Activated T-helper 2 cell treated with anti-CD3 and anti-CD28 coated beads, Interferon-gamma antibody, Interleukin-2, Interleukin-4, amounts not matched to agents 10 μg/mL and 5 μg/mL and 100 μg/mL, durations not matched to agents 14 hours and 24 hours and 36 hours (primary cell): ENCODE measurements around the gene DMTF1. TPM values are rescaled to one million over a fixed set of nuclear protein-coding genes. Genes with fewer than 3 reads are reported as not detected.
"Not testable (repeated sequence)": the region's sequence is repeated elsewhere in the genome, so short reads cannot be mapped to it uniquely, and the experiment has no call there.

Source experiments
- DNase-seq: peaks from one replicate; pipeline ENCODE4 v3.0.0; 2021; ENCODE audit warnings: low spot score
- H3K27ac Mint-ChIP-seq: one replicate; pipeline ENCODE4 v1.8.0; 2021; ENCODE audit warnings: mixed read lengths
- H3K27me3 Mint-ChIP-seq: one replicate; pipeline ENCODE4 v1.8.0; 2021; ENCODE audit warnings: low read depth, mixed read lengths
- H3K36me3 Mint-ChIP-seq: one replicate; pipeline ENCODE4 v1.8.0; 2021; ENCODE audit warnings: low read depth, mixed read lengths
- H3K4me1 Mint-ChIP-seq: one replicate; pipeline ENCODE4 v1.8.0; 2021; ENCODE audit warnings: low read depth, mixed read lengths
- H3K4me3 Mint-ChIP-seq: one replicate; pipeline ENCODE4 v1.8.0; 2021; ENCODE audit warnings: low read depth, mild to moderate bottlenecking, moderate library complexity, mixed read lengths
- H3K9me3 Mint-ChIP-seq: one replicate; pipeline ENCODE4 v1.8.0; 2021; ENCODE audit warnings: mixed read lengths
- intact Hi-C: fragments of 100-400 bp; cut with micrococcal nuclease; formaldehyde crosslinking; loops from one replicate; pipeline ENCODE4 v1.15.1; 2023
- total RNA-seq: library from RNA; stranded (reverse); gene quantifications from 2 replicates; pipeline ENCODE4 v1.2.3, GENCODE V29; 2022

Gene DMTF1
- 103 and 112 TPM in 2 replicates for total RNA-seq

- intact Hi-C loops: loop anchor here (1.0 to 10.0 kb wide), 8 partner anchors 67 to 1062 kb away; partner anchors contain the start of genes CROT, DBF4, ELAPOR2 and RUNDC3B
- DNase-seq: peak; percentile 83
- Mint-ChIP-seq H3K4me3 (peak within 1 kb of the TSS; percentile 93), H3K27ac (peak within 1 kb of the TSS; percentile 96), H3K27me3 (no peaks in the 10 kb centered on the region), H3K36me3 (peaks cover 27% of the 10 kb centered on the region), H3K9me3 (no peaks in the 10 kb centered on the region), H3K4me1 (peaks cover 40% of the 10 kb centered on the region)
Measured at GRCh38 chr7:87152112-87152896, at the start of gene DMTF1. DMTF1 (plus strand) TSS chr7:87152453; CDS start chr7:87164942, 12,489 bp downstream.

- Mint-ChIP-seq H3K27me3 (peaks cover 8% of the 10 kb centered on the region), H3K27ac (no peak overlapping the region), H3K36me3 (no peaks in the 10 kb centered on the region), H3K4me3 (no peak overlapping the region), H3K9me3 (no peaks in the 10 kb centered on the region), H3K4me1 (no peaks in the 10 kb centered on the region)
- intact Hi-C loops: no loop called here
- DNase-seq: no peak
Measured at GRCh38 chr7:87105401-87105800, 46.9 kb upstream of the DMTF1 start.

- Mint-ChIP-seq H3K36me3 (no peaks in the 10 kb centered on the region), H3K9me3 (no peaks in the 10 kb centered on the region), H3K4me1 (no peaks in the 10 kb centered on the region), H3K4me3 (no peak overlapping the region), H3K27me3 (peaks cover 6% of the 10 kb centered on the region), H3K27ac (no peak overlapping the region)
- no peak for DNase-seq
- intact Hi-C loops: no loop called here
Measured at GRCh38 chr7:87106974-87107612, 45.2 kb upstream of the DMTF1 start.

GRCh38 chr7:87107949-87108776, 44.1 kb upstream of the DMTF1 start:
- intact Hi-C loops: no loop called here
- Mint-ChIP-seq H3K27ac (no peak overlapping the region), H3K4me3 (no peak overlapping the region), H3K27me3 (peaks cover 6% of the 10 kb centered on the region), H3K4me1 (no peaks in the 10 kb centered on the region), H3K36me3 (no peaks in the 10 kb centered on the region), H3K9me3 (no peaks in the 10 kb centered on the region)
- no peak for DNase-seq

- Mint-ChIP-seq H3K27me3 (peaks cover 4% of the 10 kb centered on the region), H3K9me3 (no peaks in the 10 kb centered on the region), H3K36me3 (no peaks in the 10 kb centered on the region), H3K4me3 (no peak overlapping the region), H3K27ac (no peak overlapping the region), H3K4me1 (no peaks in the 10 kb centered on the region)
- DNase-seq: no peak
- intact Hi-C loops: no loop called here
Measured at GRCh38 chr7:87110778-87111177, 41.5 kb upstream of the DMTF1 start.

GRCh38 chr7:87111877-87112276, 40.4 kb upstream of the DMTF1 start:
- Mint-ChIP-seq H3K9me3 (no peaks in the 10 kb centered on the region), H3K27ac (no peak overlapping the region), H3K36me3 (no peaks in the 10 kb centered on the region), H3K4me1 (no peaks in the 10 kb centered on the region), H3K27me3 (peaks cover 3% of the 10 kb centered on the region), H3K4me3 (no peak overlapping the region)
- no peak for DNase-seq
- intact Hi-C loops: no loop called here

GRCh38 chr7:87113077-87113476, 39.2 kb upstream of the DMTF1 start:
- Mint-ChIP-seq H3K4me3 (no peak overlapping the region), H3K27ac (no peak overlapping the region), H3K4me1 (no peaks in the 10 kb centered on the region), H3K27me3 (no peaks in the 10 kb centered on the region), H3K9me3 (no peaks in the 10 kb centered on the region), H3K36me3 (no peaks in the 10 kb centered on the region)
- intact Hi-C loops: no loop called here
- no peak for DNase-seq

GRCh38 chr7:87113904-87114303, 38.3 kb upstream of the DMTF1 start:
- H3K9me3 Mint-ChIP-seq, H3K4me3 Mint-ChIP-seq, H3K27me3 Mint-ChIP-seq, H3K4me1 Mint-ChIP-seq, H3K36me3 Mint-ChIP-seq, H3K27ac Mint-ChIP-seq, intact Hi-C loops, DNase-seq: not testable (repeated sequence)

- H3K9me3 Mint-ChIP-seq, H3K27me3 Mint-ChIP-seq, DNase-seq, H3K27ac Mint-ChIP-seq, H3K36me3 Mint-ChIP-seq, H3K4me3 Mint-ChIP-seq, intact Hi-C loops, H3K4me1 Mint-ChIP-seq: not testable (repeated sequence)
Measured at GRCh38 chr7:87115772-87116171, 36.5 kb upstream of the DMTF1 start.

- intact Hi-C loops: no loop called here
- DNase-seq: no peak
- Mint-ChIP-seq H3K27me3 (no peaks in the 10 kb centered on the region), H3K4me1 (no peaks in the 10 kb centered on the region), H3K9me3 (no peaks in the 10 kb centered on the region), H3K27ac (no peak overlapping the region), H3K36me3 (no peaks in the 10 kb centered on the region), H3K4me3 (no peak overlapping the region)
Measured at GRCh38 chr7:87116315-87116714, 35.9 kb upstream of the DMTF1 start.

GRCh38 chr7:87119581-87119980, 32.7 kb upstream of the DMTF1 start:
- no peak for DNase-seq
- Mint-ChIP-seq H3K27me3 (peaks cover 1% of the 10 kb centered on the region), H3K4me1 (no peaks in the 10 kb centered on the region), H3K9me3 (no peaks in the 10 kb centered on the region), H3K4me3 (no peak overlapping the region), H3K27ac (no peak overlapping the region), H3K36me3 (no peaks in the 10 kb centered on the region)
- intact Hi-C loops: no loop called here

- Mint-ChIP-seq H3K4me3 (no peak overlapping the region), H3K9me3 (no peaks in the 10 kb centered on the region), H3K4me1 (no peaks in the 10 kb centered on the region), H3K27ac (no peak overlapping the region), H3K27me3 (peaks cover 6% of the 10 kb centered on the region), H3K36me3 (no peaks in the 10 kb centered on the region)
- intact Hi-C loops: no loop called here
- DNase-seq: no peak
Measured at GRCh38 chr7:87123105-87123504, 29.1 kb upstream of the DMTF1 start.

- H3K4me3 Mint-ChIP-seq: no peak overlapping the region
- no peaks in the 10 kb centered on the region for H3K9me3 Mint-ChIP-seq
- no peaks in the 10 kb centered on the region for H3K36me3 Mint-ChIP-seq
- intact Hi-C loops: no loop called here
- H3K4me1 Mint-ChIP-seq: no peaks in the 10 kb centered on the region
- no peak for DNase-seq
- peaks cover 6% of the 10 kb centered on the region for H3K27me3 Mint-ChIP-seq
- H3K27ac Mint-ChIP-seq: no peak overlapping the region
Measured at GRCh38 chr7:87127019-87127418, 25.2 kb upstream of the DMTF1 start.
